Left lobe of liver (tissue), 2 donors: ENCODE data around the gene DNAJC28. TPM values are rescaled to one million over a fixed set of nuclear protein-coding genes. Genes with fewer than 3 reads are reported as not detected.
"Not testable (repeated sequence)": the region's sequence is repeated elsewhere in the genome, so short reads cannot be mapped to it uniquely, and the experiment has no call there.

Experiments
- ATAC-seq: fragments of 200-7000 bp; cut with Tn5 transposase; one replicate; pipeline ENCODE4 v1.9.1; 2020; ENCODE audit warnings: mild to moderate bottlenecking, moderate library complexity
- DNase-seq: peaks from one replicate; pipeline ENCODE4 v3.0.0-alpha.2; 2020; ENCODE audit warnings: low spot score
- total RNA-seq: library from RNA; stranded (reverse); gene quantifications from one replicate; pipeline ENCODE4 v1.2.1, GENCODE V29; 2021
- donor health status: DM: no; HTN: no; CAD: no; lungs with moderate emphysema.
- donor health status: DM: no; HTN: yes; CAD: no.

The DNAJC28 gene, protein sequence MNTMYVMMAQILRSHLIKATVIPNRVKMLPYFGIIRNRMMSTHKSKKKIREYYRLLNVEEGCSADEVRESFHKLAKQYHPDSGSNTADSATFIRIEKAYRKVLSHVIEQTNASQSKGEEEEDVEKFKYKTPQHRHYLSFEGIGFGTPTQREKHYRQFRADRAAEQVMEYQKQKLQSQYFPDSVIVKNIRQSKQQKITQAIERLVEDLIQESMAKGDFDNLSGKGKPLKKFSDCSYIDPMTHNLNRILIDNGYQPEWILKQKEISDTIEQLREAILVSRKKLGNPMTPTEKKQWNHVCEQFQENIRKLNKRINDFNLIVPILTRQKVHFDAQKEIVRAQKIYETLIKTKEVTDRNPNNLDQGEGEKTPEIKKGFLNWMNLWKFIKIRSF
- total RNA-seq: 2.3 TPM

DNA sequence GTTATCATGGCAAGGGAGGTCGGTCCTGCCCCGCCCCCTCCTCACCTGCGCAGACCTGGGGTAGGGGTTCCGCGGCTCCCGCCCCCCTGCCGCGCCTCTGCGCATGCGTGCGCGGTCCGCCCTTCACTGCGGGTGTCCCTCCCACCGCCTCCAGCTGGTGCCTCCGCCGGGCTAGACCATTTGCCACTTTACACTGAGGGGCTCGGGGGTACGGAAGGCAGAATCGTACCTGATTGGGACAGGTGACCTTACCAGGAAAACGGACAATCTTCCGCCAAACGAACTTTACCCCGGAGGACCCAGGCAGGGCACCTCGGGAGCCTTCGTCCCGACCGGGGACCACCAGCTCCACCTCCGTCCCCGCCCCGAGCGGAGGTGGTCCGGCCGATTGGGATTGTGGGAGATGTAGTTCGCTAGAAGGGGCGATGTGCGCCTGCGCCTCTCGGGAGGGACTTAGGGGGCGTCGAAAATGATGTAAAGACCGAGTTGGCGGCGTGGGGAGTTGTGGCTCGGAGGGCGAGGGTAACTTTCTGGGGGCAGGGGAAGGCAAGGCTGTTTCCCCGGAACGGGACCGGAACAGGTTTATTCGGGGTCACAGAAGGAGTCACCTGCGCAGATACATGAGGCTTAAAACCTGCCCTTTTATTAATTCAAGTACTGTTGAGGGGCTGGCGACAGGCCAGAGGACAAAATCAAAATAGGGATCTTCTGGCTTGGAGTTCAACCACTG lies at the start of gene DNAJC28:
Gene DNAJC28, minus strand, starts transcription at position 344 of the 730 bp plus-strand sequence. CDS start 2,323 bp downstream, outside the sequence.
- peak; percentile 98 for ATAC-seq

DNA sequence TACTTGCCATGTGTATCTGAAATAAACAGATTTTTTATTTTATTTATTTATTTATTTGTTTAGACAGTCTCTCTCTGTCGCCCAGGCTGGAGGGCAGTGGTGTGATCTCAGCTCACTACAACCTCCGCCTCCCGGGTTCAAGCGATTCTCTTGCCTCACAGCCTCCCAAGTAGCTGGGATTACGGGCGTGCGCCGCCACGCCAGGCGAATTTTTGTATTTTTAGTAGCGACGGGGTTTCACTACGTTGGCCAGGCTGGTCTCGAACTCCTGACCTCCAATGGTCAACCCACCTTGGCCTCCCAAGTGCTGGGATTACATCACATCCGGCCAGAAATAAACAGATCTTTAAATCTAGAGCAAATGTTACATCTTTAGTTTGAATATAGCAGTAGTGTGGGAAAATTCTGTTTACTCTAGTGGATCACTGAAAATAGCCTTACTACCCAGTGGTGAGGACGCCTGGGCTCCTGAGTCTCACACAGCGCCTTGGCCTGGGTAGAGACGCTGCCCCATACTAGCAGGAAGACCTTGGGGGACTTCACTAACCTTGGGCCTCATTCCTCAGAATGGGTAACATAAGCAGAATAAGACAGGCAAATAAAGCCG lies 49.7 kb upstream of the DNAJC28 start:
- no peak for DNase-seq
- ATAC-seq: no peak

More for the DNA sequence above, at the start of gene DNAJC28:
- DNase-seq: peak; percentile 95

DNA sequence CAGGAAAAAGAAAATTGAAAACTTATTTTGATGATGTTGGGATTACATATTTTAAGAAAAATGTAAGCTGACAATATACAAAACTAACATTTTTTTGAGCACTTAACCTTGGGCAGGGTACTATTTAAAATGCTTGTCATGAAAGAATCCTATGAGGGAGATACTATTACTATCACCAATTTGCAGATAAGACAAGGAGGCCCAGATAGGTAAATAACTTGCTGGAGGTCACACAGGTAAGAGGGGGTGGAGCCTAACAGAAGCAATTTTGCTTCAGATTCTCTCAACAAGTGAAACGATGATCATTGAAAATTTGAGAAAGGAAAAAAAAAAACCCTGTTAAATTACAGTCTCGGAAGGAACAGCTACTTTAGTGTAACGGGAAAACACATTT lies 49.2 kb upstream of the DNAJC28 start:
- ATAC-seq (no peak), DNase-seq (no peak)

DNA sequence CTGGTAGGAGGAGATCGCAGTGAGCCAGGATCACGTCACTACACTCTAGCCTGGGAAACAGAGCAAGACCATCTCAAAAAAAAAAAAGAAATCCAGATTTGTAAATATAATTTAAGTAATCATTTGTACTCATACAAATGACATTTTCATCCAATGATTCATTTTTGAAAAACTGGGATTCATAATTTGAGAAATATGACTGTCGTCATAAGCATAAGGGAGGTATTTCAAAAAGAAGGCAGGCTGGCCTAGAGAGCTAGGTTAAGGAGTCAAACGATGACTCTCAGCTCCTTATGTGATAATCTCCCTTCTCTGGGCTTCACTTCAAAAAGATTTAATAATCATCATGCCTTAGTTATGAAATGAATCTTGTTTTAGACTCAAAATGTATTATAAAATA lies 48.1 kb upstream of the DNAJC28 start:
- ATAC-seq (no peak), DNase-seq (no peak)

DNA sequence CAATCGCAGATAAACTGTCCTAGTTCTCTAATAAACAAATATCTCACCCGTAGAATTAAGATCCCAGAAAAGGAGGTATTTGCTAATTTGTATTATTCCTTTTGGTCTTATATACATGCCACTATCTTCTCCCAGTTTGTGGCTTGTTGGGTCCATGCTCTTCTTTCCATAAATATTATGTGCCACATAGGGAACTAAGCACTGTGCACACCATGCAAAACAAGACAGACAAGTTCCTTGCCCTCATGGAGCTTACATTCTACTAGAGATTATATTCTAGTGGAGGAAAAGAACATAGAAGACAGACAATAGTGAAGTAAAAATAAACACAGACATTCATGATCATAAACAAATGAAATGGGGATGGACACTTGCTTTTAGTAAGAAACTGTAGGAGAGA lies 45.7 kb upstream of the DNAJC28 start:
- DNase-seq: no peak
- no peak for ATAC-seq

DNA sequence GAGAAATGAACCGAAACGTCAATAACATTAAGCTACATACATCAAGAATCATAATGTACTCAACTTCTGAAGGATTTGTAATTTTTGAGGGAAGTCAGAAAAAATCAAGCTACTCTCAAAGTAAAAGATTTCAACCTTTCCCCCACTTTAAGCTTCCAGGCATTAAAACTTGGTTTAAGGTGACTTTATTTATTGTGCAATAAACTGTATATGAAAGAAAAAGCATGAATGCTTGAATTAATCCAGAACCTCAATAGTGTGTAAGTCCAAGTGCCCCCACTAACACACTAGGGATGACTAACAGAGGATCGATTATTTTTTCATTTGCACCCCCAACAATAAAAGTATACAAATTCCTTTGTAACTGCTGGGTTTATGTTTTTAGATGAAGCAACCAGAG lies 39.5 kb upstream of the DNAJC28 start:
- no peak for ATAC-seq
- DNase-seq: no peak

DNA sequence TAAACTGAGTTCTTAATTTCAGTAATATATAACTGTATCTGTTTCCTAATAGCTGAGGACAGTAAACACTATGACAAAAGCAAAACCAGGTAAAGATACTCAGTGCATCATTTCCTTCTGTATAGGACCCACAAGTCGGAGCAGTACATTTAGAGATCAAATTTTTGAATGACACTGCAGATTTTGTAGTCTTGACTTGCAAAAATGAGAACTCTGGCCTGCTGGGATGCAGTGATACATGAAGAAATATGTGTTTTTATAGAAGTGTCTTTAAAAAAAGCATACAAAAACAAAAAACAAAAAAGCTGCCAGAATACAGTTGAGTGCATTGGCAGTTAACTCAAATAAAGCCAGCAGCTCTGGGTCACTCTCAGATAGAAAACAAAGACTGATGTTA lies 31.4 kb upstream of the DNAJC28 start:
- DNase-seq (no peak), ATAC-seq (no peak)

DNA sequence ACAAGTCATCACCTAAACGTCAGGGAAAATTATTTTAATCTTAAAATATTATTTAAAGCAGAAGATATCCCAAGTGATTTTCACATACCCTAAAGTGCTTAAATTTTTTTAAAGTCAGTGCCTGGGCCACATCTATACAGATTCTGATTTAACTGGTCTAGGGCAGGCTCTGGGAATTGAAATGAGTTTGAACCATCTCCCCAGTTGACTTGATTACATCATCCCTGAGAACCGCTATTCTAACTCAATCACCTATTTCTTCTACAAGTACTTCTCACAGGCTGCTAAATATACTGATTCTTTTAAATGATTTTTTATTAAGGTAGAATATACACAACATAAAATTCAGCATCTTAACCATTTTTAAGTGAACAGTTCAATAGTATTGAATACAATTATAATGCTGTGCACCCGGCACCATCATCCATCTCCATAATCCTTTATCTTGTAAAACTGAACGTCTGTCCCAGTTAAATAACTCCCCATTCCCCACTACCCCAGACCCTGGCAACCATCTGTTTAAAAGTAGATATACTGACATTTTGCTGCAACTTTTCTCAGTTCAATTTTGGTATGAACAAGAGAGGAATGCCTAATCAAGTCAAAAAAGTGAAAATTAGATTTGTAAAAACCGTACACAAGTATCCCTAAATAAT lies 30.9 kb upstream of the DNAJC28 start:
- DNase-seq: no peak
- no peak for ATAC-seq

DNA sequence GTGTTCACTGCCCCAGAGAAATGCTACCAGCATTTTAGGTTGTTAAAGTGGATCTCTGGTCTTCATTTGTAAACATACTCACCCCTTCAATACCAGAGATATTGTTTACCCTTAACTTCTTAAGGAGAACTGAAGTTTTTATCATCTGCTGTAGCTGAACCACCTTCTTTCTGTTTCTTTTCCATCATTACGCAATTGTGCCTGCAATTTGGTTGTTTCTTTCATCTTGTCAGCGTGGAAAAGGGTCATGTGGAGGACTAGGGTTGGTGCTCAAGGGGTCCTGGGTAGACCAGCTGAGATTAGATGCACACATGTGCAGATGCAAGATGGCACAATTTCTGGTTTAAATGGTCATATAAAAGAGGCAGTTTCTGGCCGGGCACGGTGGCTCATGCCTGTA lies 27.4 kb upstream of the DNAJC28 start:
- ATAC-seq: no peak
- no peak for DNase-seq

DNA sequence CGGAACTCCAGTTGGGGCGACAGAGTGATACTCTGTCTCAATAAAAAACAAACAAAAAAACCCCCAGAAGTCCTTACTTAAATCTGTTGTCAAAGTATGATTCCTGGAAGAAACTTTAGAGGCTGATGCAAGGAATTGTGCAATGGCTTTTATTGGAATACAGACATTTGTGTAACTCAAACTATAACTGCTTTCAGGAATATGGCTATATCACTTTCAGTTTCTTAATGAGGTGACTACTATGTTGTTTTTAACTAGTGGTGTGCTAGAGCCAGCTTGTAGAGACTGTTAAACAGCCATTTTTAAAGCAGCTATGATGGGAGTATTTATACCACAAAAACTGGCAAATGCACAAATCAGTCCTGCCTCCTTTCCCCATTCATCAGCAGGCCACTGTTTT lies 22.7 kb upstream of the DNAJC28 start:
- DNase-seq (no peak), ATAC-seq (no peak)

DNA sequence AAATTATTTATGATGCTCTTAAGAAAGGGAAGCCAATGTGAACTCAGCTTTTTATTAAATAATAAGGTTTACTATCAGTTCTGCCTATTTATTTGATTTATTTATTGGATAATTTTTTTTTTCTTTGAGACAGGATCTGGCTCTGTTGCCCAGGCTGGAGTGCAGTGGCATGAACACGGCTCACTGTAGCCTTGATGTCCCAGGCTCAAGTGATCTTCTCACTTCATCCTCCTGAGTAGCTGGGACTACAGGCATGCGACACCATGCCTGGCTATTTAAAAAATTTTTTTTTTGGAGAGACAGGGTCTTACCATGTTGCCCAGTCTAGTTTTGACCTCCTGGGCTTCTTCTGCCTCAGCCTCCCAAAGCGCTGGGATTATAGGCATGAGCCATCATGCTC lies 21.0 kb upstream of the DNAJC28 start:
- DNase-seq (no peak), ATAC-seq (no peak)

DNA sequence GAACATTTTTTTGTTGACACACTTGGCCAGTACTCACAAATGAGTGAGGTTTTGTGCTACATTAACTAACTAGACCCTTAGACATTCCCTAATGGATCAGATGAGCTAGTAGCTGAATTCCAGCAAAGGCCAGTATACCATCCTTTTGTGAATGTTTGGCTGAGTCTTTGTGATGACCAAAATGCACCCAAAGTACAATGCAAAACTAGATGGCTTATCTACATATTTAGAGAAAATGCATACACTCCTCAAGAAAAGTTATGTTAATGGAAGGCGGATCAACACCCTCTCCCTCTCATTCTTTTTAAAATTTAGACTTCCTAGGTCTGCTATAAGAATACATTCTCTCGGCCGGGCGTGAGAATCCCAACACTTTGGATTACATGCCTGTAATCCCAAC lies 20.1 kb upstream of the DNAJC28 start:
- ATAC-seq: no peak

DNA sequence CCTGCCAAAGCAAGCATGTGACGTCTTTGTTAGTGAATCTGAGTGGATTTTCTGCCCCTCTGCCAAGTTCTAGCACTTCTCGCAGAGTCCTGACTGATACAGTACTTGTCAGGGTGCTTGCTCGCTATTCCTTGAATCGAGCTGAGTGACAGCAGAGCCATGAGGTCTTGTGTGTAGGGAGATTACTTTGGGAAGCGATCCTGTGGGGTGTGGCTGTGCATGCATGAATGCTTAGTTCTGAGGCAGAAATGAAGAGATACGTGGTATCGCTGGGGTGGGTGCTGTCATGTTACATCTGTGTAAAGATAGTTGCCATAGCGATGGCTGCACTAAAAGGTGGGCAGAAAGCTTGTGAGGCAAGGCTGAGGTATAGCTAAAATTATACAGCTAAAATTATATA lies 19.3 kb upstream of the DNAJC28 start:
- ATAC-seq: no peak

More for the DNA sequence above, 20.1 kb upstream of the DNAJC28 start:
- DNase-seq: no peak

DNA sequence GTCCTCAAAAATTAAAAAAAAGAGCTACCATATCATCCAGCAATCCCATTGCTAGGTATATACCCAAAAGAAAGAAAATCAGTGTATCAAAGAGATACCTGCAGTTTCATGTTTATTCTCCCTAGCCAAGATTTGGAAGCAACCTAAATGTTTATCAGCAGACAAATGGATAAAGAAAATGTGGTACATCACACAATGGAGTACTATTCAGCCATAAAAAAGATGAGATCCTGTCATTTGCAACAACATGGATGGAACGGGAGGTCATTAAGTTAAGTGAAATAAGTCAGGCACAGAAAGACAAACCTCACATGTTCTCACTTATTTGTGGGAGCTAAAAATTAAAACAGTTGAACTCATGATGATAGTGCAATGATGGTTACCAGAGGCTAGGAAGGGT lies 15.5 kb upstream of the DNAJC28 start:
- not testable (repeated sequence) for DNase-seq, ATAC-seq

More for the DNA sequence above, 19.3 kb upstream of the DNAJC28 start:
- no peak for DNase-seq

DNA sequence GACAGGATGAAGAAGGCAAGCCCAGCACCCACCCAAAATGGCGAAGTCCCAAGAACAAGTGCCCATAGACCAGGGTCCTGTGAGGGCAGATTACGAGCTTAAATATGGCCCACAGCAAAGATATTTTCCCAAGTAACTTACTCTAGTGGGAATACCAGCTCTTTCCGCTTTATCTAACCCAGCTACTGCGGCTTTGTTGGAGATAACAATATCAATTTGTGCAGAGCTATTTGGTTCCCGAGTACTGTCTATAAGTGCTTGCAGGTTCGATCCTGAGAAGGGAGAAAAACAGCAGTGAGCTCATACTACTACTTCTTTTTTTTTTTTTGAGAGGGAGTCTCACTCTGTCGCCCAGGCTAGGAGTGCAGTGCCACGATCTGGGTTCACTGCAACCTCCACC lies 14.3 kb upstream of the DNAJC28 start:
- ATAC-seq (no peak), DNase-seq (no peak)

DNA sequence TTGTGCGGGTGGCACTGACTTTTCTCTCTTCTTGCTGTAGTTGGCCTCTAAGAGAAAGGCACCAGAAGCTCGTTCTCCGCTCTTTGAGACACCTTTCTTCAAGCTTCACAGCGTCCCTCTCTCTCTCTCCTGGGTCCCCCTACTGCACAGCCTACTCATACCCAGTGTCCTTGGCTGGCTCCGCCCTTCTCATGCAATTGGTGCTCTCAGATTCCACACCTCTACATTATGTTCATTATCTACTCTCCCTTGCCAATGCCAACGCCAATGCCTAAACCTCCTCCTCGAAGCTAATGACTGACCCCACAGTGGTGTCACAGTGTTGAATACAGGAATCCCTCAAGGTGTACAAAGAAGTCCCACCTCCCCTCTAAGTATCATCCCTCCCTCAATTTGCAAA lies 4.8 kb upstream of the DNAJC28 start:
- ATAC-seq (no peak), DNase-seq (no peak)

DNA sequence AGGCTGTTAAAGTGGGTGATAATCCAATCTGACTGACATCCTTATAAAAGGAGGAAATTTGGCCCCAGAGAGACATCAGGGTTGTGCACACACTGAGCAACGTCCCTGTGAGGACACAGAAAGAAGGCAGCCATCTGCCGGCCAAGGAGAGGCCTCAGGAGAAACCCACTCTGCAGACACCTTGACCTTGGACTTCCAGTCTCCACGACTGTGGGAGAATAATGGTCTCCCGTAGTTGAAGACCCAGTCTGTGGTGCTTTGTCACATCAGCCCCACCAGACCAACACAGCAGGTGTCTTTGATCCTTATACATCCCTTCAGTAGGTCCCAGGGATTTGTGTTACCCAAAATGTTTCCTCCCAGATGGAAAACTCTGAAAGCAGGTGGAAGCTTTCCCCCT lies 4.2 kb upstream of the DNAJC28 start:
- no peak for DNase-seq
- no peak for ATAC-seq

DNA sequence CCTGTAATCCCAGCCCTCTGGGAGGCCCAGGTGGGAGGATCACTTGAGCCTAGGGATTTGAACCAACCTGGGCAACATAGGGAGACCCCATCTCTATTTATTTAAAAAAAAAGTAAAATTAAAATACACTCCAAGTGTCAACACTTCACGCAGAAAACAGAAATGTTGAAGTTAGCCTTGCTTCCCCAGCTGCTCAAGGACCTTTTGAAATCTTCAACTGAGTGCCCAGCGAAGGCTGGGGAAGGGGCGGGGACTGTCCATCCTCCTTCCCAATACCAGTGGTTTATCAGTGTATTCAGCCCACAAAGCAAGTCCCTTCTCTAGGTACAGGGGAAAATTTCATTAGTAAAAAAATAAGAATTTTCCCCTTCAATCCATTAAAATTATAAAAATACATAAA lies 2.2 kb upstream of the DNAJC28 start:
- ATAC-seq (no peak), DNase-seq (no peak)

DNA sequence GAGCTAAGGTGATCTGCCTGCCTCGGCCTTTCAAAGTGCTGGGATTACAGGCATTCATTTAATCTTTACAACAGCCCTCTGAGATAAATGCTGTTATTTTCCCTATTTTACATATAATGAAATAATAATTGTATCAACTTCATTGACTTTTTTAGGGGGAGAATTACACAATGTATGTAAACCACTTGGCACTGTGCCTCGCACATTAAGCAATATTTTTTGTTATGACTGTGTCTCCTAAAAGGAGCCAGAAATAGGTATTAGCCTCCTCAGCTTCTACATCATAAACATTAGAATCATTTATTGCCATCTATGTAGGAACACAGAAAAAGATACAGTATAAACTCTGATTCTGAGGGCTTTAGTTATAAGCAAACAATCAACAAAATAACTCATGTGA lies 1.1 kb upstream of the DNAJC28 start:
- no peak for ATAC-seq
- DNase-seq: no peak

DNA sequence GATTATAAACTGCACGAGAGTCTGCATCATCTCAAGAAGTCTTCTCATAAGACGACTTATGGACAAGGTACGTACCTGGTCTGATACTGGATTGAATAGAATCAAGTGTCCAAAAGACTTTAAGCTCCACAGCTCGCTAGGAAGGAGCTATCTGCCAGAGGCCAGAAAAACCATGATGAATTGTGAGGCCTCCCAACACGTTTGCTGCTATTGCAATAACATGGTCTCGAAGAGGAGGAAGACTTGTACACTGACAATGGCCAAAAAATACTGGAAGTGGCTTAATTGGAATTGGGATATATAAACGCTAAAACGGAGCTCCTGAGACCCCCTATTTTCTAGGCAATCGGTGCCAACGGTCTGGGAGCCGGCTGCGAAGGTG lies 534 bp downstream of the DNAJC28 start:
- ATAC-seq (peak; percentile 26), DNase-seq (no peak)

DNA sequence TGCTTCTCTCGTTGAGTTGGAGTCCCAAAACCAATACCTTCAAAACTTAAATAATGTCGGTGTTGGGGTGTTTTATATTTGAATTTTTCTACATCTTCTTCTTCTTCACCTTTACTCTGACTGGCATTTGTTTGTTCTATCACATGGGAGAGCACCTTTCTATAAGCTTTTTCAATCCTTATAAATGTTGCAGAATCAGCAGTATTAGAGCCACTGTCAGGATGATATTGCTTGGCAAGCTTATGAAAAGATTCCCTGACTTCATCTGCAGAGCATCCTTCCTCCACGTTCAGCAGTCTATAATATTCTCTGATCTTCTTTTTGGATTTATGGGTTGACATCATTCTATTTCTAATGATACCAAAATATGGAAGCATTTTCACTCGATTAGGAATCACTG lies 2.6 kb downstream of the DNAJC28 start:
- ATAC-seq (no peak), DNase-seq (no peak)

DNA sequence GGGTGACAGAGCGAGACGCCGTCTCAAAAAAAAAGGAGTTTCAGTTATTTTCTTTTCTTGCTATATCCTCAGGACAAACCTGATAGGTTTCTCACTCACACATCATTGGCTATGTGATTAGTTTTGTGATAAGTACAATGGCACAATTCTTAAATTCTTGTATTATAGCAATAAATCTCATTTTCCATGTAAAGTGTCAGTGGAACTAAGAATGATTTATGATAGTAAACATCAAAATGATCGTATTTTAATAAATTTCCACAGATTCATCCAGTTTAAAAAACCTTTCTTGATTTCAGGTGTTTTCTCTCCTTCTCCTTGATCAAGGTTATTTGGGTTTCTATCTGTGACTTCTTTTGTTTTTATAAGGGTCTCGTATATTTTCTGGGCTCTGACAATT lies 3.5 kb downstream of the DNAJC28 start:
- ATAC-seq: no peak
- no peak for DNase-seq
